DND-41 (cell line): ENCODE data around the gene CHMP4B.

Experiments used
- ATAC-seq: fragments of 200-7000 bp; cut with Tn5 transposase; 3 replicates; pipeline ENCODE4 v1.9.1; 2021; ENCODE audit warnings: low read depth; ENCODE audit not compliant: insufficient read depth
- DNase-seq: peaks from one replicate; pipeline ENCODE4 v3.0.0-alpha.2; 2020
- H2AFZ ChIP-seq: 2 replicates; pipeline ENCODE4 v1.6.0; 2012; ENCODE audit warnings: low read depth, low read length
- H3K27ac ChIP-seq: 2 replicates; pipeline ENCODE4 v1.5.1; 2012; ENCODE audit warnings: low read length, inconsistent platforms
- H3K27me3 ChIP-seq: fragments of 200-600 bp; sonication (generic); 2 replicates; pipeline ENCODE4 v1.6.0; 2012; ENCODE audit warnings: low read length, mild to moderate bottlenecking, inconsistent platforms; ENCODE audit not compliant: insufficient read depth, poor library complexity
- H3K36me3 ChIP-seq: 2 replicates; pipeline ENCODE4 v1.5.1; 2012; ENCODE audit warnings: low read length, inconsistent platforms; ENCODE audit not compliant: insufficient read depth
- H3K4me1 ChIP-seq: 2 replicates; pipeline ENCODE4 v1.5.1; 2012; ENCODE audit warnings: mild to moderate bottlenecking, low read length; ENCODE audit not compliant: insufficient read depth
- H3K4me2 ChIP-seq: 2 replicates; pipeline ENCODE4 v1.6.0; 2012; ENCODE audit warnings: mild to moderate bottlenecking, moderate library complexity, low read length, inconsistent platforms; ENCODE audit not compliant: insufficient read depth
- H3K4me3 ChIP-seq, 2 experiments: fragments of 200-600 bp in 1 of 2; shearing (Covaris generic) in 1 of 2; 2 replicates each; pipeline ENCODE4 v1.5.1; 2012 to 2016; ENCODE audit warnings: inconsistent platforms in 2 of 2, low read length in 2 of 2, mild to moderate bottlenecking in 2 of 2, low read depth in 1 of 2, moderate library complexity in 1 of 2
- H3K79me2 ChIP-seq: 2 replicates; pipeline ENCODE4 v1.6.0; 2012; ENCODE audit warnings: low read length, inconsistent platforms; ENCODE audit not compliant: insufficient read depth
- H3K9ac ChIP-seq: 2 replicates; pipeline ENCODE4 v1.6.0; 2012; ENCODE audit warnings: low read depth, mild to moderate bottlenecking, inconsistent platforms, low read length, moderate library complexity
- H3K9me3 ChIP-seq: 2 replicates; pipeline ENCODE4 v1.5.1; 2012; ENCODE audit warnings: low read length, moderate library complexity, mild to moderate bottlenecking, inconsistent platforms; ENCODE audit not compliant: insufficient read depth, severe bottlenecking
- H4K20me1 ChIP-seq: 2 replicates; pipeline ENCODE4 v1.6.0; 2012; ENCODE audit warnings: low read length; ENCODE audit not compliant: insufficient read depth
- CTCF ChIP-seq: IDR thresholded peaks from 2 replicates; pipeline ENCODE4 v1.5.1; 2012; ENCODE audit warnings: borderline replicate concordance, low read length, moderate library complexity, mild to moderate bottlenecking; ENCODE audit not compliant: poor library complexity, severe bottlenecking; ENCODE audit errors: extremely low read depth
- EZH2 ChIP-seq: IDR thresholded peaks from 3 replicates; pipeline ENCODE4 v1.6.1; 2012; ENCODE audit warnings: borderline replicate concordance, low read depth, mild to moderate bottlenecking, moderate library complexity, low read length, inconsistent platforms; ENCODE audit not compliant: severe bottlenecking

The CHMP4B gene

DNA sequence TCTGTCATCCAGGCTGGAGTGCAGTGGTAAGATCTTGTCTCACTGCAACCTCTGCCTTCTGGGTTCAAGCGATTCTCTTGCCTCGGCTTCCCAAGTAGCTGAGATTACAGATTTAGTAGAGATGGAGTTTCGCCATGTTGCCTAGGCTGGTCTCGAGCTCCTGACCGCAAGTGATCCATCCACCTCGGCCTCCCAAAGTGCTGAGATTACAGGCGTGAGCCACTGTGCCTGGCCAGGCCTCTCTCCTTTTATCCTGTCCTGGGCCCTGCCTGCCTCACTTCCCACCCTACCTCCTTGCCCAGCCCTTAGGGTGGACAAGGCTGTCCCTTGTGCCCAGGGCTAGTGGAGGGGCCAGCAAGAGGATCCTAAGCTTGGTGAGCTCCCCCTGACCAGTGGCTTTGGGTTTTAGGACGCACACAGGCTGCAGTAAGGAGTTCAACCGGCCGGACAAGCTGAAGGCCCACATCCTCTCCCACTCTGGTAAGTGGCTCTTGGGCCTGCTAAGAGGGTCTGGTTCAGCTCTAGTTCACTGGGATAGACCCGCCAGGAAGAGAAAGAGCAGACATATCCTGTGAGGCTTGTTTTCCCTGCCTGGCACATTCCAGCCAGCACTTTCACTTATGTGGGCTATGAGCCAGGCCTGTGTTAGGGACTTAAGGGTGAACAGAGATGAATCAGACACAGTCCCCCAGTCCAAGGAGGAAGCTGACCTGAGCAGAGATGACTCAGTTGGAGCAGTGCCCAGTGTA is 21.9 kb upstream of the CHMP4B start:
- Histone ChIP-seq H4K20me1 (no peaks in the 10 kb centered on the region), H3K27me3 (no peaks in the 10 kb centered on the region), H3K36me3 (no peaks in the 10 kb centered on the region), H3K4me2 (no peak overlapping the region), H3K9me3 (no peaks in the 10 kb centered on the region), H3K9ac (no peak overlapping the region), H2AFZ (no peak overlapping the region), H3K27ac (no peak overlapping the region), H3K79me2 (no peaks in the 10 kb centered on the region), H3K4me1 (no peaks in the 10 kb centered on the region), H3K4me3 (no peak overlapping the region)
- ATAC-seq (no peak), DNase-seq (no peak)
- TF ChIP-seq EZH2 = no peak
- TF ChIP-seq CTCF = no peak

DNA sequence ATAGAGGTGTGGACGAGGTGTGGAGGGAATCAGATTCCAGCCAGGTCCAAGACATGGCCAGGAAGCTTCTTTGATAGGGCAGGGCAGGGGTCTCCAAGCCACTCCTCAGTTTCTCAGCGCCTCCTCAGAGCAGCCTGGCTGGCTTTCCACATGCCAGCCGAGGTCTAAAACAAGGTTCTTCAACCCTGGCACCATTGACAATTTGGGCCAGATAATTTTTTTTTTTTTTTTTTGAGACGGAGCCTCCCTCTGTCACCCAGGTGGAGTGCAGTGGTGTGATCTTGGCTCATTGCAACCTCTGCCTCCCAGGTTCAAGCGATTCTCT is 21.3 kb upstream of the CHMP4B start:
- no peak for DNase-seq
- H2AFZ ChIP-seq = no peak overlapping the region
- H4K20me1 ChIP-seq = no peaks in the 10 kb centered on the region
- TF ChIP-seq CTCF (no peak), EZH2 (no peak)
- no peaks in the 10 kb centered on the region for H3K4me1 ChIP-seq
- no peak overlapping the region for H3K9ac ChIP-seq
- no peaks in the 10 kb centered on the region for H3K27me3 ChIP-seq
- no peaks in the 10 kb centered on the region for H3K9me3 ChIP-seq
- ATAC-seq = no peak
- H3K79me2 ChIP-seq = no peaks in the 10 kb centered on the region
- H3K36me3 ChIP-seq = no peaks in the 10 kb centered on the region
- H3K4me3 ChIP-seq = no peak overlapping the region
- H3K4me2 ChIP-seq = no peak overlapping the region
- H3K27ac ChIP-seq = no peak overlapping the region

DNA sequence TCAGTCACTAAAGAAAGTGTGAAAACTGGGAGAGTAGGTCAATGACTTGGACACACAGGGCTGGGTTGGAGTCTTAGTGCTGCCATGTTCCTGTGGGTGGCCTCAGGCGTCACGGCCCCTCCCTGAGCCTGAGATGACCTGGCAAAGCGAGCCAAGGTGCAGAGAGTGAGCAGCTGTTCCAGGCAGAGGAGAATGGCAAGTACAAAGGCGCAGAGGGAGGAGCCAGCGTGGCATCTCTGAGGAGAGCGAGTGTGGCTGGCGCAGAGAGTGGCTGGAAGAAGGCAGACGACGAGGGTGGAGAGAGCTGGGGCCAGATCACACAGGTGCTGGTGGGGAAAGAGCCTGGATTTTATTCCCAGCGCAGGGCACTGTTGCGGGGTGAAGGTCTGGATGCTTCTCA is 20.6 kb upstream of the CHMP4B start:
- Histone ChIP-seq H3K9me3 (no peaks in the 10 kb centered on the region), H3K4me1 (no peaks in the 10 kb centered on the region), H3K4me2 (no peak overlapping the region), H3K27ac (no peak overlapping the region), H3K9ac (no peak overlapping the region), H2AFZ (no peak overlapping the region), H3K36me3 (no peaks in the 10 kb centered on the region), H3K4me3 (no peak overlapping the region), H4K20me1 (no peaks in the 10 kb centered on the region), H3K27me3 (no peaks in the 10 kb centered on the region), H3K79me2 (no peaks in the 10 kb centered on the region)
- TF ChIP-seq CTCF (no peak), EZH2 (no peak)
- ATAC-seq (no peak), DNase-seq (no peak)
